ENCODE data around the gene TAF6. TPM values are rescaled to one million over a fixed set of nuclear protein-coding genes. Genes with fewer than 3 reads are reported as not detected.
A peak's percentile ranks its signal among the peaks of the same experiment; 100 is the strongest.

Gene TAF6
- total RNA-seq, 1 donor, result 22.4 TPM

DNA sequence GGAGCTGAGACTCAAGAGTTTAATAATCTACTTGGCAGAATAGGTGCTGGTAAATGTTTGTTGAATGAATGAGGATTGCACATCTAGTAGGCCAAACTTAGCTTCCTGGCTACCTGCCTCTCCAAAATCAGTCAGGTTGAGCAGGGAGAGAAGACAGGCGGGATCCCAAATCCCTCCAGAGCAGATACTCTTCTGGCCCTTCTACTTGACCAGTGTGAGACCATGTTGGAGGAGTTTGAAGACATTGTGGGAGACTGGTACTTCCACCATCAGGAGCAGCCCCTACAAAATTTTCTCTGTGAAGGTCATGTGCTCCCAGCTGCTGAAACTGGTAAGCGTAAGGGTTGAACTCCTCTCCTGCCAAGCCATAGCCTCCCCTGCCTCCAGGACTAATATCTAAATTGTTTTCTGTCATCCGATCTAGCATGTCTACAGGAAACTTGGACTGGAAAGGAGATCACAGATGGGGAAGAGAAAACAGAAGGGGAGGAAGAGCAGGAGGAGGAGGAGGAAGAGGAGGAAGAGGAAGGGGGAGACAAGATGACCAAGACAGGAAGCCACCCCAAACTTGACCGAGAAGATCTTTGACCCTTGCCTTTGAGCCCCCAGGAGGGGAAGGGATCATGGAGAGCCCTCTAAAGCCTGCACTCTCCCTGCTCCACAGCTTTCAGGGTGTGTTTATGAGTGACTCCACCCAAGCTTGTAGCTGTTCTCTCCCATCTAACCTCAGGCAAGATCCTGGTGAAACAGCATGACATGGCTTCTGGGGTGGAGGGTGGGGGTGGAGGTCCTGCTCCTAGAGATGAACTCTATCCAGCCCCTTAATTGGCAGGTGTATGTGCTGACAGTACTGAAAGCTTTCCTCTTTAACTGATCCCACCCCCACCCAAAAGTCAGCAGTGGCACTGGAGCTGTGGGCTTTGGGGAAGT lies 5.4 kb upstream of the TAF6 start:
- DNase-seq (ENCODE audit: low read depth in 2 of 3, low spot score in 2 of 3), result no peak

DNA sequence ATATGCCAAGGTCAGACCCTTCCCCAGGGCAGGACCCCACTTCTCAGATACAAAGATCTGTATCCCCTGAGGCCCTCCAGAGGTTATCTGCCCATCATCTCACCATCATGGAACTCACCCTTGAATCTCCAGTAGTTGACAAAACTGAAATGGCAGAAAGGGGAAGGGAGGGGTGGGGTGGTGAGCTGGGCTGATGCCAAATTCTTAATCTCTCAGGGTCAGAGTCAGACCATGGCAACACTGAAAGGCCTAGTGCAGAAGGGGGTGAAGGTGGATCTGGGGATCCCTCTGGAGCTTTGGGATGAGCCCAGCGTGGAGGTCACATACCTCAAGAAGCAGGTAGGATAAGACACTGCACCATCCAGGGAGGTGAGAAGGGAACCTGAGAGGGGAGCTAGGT lies 3.4 kb upstream of the TAF6 start:
- DNase-seq (ENCODE audit: low read depth in 2 of 3, low spot score in 2 of 3), result no peak

DNA sequence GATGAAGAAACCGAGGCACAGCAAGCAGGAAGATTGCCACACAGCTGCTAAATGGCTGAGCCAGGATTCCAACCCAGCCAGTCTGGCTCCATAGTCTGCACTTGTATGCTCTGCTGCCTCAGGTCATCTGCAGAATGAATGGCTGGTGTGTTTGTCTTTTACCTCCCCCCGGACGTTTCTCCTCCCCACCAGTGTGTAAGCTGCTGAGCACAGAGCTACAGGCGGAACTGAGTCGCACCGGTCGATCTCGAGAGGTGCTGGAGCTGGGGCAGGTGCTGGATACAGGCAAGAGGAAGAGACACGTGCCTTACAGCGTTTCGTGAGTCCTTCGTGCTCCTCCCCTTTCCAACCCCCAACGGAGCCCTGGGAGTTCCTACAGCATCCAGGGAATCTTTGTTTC lies 2.9 kb upstream of the TAF6 start:
- no peak for DNase-seq (ENCODE audit: low read depth in 2 of 3, low spot score in 2 of 3)

DNA sequence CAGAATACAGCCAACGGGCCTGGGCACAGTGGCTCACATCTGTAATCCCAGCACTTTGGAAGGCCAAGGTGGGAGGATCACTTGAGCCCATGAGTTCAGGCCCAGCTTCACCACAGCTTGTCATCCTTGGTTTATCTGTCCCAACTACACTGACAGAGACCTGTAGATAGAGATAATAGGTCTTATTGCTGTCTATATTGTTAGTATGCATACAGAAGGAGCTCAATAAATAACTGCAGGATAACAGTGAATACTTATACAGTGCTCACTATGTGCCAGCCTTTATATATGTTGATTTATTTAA lies 1.5 kb upstream of the TAF6 start:
- no peak for DNase-seq (ENCODE audit: low read depth in 2 of 3, low spot score in 2 of 3)

DNA sequence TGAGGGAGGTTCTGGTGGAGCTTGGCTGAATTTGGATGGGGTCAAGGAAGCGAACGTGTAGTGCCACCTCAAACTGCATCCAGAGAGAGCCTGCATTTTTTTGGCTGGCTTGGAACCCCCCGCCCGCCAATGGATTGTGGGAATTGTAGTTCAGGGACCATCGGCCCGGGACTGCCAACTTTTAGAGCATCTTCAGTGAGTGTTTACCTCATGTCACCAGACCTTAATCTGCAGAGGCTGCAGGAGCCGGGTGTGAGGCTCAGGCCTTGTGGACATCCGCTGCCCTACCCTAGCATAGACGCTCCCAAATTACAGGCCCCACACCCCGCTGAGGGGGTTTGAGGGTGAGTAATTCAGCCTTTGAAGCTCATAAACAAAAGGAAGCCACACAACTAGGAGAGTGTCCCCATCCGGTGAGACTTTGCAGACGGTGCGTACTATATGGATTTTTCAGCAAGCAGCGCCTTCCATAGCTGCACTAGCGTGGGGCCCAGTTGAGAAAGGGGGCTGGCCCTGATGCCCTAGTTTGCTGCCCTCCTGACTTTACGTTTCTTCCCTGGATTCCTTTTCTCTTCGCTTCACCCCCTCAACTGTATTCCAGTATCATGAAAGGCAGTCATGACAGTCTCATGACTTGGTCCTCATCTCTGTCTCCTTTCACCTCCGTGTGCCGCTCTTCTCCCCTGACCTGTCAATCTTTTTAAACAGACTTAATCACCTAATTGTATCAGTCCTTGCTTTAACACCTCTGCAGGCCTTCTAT lies 993 bp upstream of the TAF6 start:
- DNase-seq (ENCODE audit: low read depth in 2 of 3, low spot score in 2 of 3), result peak; percentile 48 to 69 (median 60)

DNA sequence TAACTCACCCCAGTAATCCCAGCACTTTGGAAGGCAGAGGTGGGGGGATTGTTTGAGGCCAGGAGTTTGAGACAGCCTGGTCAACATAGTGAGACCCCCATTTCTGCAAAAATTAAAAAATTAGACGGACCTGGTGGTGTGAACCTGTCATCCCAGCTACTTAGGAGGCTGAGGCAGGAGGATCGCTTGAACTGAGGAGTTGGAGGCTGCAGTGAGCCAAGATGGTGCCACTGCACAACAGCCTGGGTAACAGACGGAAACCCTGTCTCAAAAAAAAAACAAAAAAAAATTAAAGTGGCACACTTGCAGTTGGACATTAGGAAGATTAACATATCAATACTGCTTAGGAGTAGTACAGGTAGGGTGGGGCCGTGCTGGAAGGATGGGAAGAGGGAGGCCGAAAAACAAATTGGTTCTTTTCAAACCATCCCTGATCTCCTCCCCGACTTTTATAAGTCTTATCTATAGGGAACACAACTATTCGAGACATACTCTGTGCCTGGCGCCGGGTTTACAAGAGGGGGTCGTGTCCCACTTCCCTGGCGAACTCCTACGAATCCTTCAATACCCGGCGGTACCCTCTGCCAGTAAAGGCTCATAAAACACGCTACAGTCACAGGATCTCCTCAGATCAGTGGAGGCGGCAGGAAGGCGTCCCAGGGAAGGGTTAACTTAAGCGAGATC lies 628 bp downstream of the TAF6 start:
- DNase-seq (ENCODE audit: low read depth in 2 of 3, low spot score in 2 of 3), result no peak

DNA sequence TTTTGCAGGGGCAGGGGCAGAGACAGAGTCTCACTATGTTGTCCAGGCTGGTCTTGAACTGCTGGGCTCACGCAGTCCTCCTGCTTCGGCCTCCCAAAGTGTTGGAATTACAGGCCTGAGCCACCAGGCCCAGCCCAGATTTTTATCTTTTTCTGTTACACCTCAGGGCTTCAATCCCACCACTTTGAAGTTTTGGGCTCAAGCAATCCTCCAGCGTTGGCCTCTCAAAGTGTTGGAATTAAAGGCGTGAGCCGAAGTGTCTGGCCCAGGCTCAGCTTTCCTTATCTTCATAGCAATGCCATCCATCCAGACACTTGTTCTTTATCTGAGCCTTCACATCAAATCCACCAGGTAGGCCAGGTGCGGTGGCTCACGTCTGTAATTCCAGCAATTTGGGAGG lies 4.1 kb downstream of the TAF6 start:
- no peak for DNase-seq (ENCODE audit: low read depth in 2 of 3, low spot score in 2 of 3)

DNA sequence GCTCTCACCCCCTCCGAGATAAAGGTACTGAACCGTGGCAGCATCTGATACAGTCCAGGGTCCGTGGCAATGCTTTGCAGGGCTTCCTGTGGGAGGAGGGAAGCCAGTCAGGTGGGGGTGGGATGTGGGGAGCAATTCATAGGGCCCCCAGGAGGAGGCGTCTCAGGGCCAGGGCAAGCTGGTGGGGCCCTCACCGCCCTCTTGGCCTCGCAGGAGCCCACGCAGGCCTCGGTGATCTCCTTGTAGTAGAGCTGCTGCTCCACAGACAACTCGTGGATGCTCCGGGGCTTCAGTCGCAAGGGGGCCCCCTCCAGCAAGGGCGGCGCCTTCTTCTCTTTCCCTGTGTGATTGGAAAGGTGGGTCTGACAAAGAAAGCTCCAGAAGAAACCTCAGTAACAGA lies 7.2 kb downstream of the TAF6 start:
- no peak for DNase-seq (ENCODE audit: low read depth in 2 of 3, low spot score in 2 of 3)

DNA sequence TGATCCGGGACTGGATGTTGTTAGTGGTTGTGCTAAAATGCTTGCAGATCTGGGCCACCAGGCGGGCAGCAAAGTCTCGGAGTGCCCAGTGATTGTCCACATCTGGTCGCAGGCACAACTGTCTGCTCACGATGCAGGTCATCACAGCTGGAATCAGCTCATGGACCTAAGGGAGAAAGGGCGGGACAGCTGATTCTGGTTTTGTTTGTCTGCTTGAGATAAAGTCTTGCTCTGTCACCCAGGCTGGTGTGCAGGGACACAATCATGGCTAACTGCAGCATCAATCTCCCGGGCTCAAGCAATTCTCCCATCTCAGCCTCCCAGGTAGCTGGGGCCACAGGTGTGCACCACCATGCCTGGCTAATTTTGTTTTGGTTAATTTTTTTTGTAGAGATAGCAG lies 8.0 kb downstream of the TAF6 start:
- no peak for DNase-seq (ENCODE audit: low read depth in 2 of 3, low spot score in 2 of 3)

DNA sequence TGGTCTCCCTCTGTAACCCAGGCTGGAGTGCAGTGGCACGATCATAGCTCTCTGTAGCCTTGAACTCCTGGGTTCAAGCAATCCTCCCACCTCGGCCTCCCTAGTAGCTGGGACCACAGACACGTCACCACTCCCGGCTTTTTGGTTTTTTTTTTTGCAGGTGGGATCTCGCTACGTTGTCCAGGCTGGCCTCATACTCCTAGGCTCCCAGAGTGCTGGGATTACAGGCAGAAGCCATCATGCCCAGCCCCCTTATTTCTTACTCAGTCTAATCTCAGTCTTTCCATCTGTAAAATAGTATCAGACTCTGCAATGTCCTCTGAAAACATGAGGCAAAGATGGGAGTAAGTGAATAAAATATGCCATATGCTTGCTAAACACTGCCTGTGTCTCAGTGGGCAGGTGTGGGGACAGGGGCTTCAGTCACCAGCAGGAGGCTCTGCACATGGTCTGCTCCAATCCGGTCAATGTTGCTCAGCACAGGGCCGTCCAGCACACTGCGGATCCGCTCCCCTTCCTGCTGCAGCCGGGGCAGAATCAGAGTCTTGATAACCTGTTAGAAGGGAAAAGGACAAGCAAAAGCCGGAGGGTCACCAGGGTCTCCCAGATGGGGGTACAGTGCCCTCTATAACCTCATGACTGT lies 9.5 kb downstream of the TAF6 start:
- DNase-seq (ENCODE audit: low read depth in 2 of 3, low spot score in 2 of 3), result no peak

DNA sequence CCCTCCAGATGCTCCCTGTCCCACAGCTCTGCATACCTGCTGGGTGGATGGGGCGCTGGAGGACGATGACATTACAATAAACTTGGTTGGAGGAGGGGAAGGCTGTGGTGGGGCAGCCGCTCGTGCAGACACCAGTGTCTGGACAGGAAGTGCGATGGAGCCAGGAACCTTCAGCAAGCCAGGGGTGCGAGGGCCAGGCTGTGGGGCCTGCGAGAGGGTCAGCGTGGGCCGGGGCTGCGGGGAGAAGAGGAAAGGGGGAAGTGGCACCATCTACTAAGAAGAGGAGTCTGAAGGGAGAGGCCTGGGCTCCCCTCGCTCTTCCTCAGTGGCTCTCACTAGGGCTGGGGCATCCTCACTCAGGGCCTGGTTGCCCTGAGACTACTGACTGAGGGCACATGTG lies 11.3 kb downstream of the TAF6 start:
- no peak for DNase-seq (ENCODE audit: low read depth in 2 of 3, low spot score in 2 of 3)

DNA sequence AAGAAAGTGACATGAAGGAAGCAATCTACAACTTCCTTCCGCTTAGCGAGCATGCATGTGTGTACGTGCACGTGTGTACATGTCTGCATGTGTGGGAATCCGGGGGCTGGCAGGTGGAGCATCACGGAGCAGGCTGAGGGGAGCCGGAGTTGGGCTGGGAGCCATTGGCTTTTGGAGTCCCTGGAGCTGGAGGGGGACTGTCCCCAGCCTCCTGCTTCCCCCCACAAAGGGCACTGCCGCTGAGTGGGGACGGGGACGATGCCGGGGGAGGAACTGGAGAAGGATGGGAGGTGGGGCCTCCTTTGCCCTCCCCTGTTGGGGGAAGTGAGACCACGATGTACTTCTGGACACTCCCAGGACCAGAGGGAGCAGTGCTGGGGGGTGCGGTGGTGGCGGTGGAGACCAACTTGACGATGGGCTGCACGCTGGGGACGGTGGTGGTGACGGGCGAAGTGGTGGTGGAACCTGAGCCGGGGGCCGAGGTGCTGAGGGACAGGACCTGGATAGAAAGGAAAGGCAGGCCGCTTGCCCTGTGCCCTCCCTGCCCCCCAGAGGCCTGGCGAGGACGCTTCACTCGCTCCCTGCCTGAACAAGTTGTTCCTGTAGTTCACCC lies 11.9 kb downstream of the TAF6 start:
- no peak for DNase-seq (ENCODE audit: low read depth in 2 of 3, low spot score in 2 of 3)

DNA sequence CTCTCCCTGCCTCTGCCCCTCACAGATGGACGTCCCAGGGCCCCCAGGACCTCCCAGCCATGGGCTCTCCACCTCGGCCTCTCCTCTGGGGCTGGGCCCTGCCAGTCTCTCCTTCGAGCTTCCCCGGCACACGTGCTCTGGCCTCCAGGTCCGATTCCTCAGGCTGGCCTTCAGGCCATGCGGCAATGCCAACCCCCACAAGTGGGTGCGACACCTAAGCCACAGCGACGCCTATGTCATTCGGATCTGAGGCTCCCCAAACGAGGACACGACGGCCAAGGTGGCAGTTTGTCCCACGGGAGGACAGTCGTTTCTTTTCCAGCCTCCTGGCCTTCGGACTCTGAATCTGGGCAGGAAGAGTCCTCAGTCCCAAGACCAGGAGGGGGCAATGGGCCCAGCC lies 12.5 kb downstream of the TAF6 start:
- no peak for DNase-seq (ENCODE audit: low read depth in 2 of 3, low spot score in 2 of 3)

DNA sequence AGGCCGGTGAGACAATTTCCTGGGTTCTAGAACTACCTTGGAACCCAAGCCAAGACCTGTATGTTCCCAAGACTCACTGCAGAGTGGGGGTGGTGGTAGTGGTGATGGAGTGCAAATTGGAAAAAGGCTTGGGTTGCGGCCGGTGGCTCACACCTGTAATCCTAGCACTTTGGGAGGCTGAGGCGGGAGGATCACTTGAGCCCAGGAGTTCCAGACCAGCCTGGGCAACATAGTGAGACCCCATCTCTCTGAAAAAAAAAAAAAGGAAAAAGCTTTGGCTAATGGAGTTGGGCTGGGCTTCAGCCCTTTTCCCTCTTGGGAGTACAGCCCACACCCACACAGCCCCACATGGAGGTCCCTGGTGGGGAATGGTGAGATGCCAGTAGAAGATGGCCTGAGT lies 13.6 kb downstream of the TAF6 start:
- no peak for DNase-seq (ENCODE audit: low read depth in 2 of 3, low spot score in 2 of 3)

DNA sequence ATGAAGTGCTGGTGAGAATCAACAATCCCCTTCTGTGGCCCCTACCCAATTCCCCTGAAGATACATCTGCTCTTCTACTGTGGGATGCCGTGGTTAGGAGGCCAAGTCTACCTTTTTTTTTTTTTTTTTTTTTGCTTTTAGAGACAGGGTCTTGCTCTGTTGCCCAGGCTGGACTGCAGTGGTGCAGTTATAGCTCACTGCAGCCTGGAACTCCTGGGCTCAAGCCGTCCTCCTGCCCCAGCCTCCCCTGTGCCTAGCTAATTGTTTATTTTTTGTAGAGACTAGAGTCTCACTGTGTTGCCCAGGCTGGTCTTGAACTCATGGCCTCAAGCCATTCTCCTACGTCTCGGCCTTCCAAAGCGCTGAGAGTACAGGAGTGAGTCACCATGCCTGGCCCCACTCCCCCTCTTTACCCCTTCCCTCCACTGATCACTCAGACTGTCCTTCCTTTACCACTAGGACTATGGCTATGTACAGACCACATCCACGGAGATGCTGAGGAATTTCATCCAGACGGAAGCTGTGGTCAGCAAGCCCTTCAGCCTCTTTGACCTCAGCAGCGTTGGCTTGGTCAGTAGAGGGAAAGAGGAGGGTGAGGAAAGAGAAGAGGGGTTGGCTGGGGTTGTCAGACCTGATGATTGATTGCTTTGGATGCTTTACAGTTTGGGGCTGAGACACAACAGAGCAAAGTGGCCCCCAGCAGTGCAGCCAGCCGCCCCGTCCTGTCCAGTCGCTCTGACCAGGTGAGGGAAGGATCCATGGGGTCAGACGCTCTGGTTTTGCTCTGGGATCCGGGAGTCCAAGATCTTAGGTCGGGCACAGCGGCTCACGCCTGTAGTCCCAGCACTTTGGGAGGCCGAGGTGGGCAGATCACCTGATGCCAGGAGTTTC lies 16.0 kb downstream of the TAF6 start:
- no peak for DNase-seq (ENCODE audit: low read depth in 2 of 3, low spot score in 2 of 3)

DNA sequence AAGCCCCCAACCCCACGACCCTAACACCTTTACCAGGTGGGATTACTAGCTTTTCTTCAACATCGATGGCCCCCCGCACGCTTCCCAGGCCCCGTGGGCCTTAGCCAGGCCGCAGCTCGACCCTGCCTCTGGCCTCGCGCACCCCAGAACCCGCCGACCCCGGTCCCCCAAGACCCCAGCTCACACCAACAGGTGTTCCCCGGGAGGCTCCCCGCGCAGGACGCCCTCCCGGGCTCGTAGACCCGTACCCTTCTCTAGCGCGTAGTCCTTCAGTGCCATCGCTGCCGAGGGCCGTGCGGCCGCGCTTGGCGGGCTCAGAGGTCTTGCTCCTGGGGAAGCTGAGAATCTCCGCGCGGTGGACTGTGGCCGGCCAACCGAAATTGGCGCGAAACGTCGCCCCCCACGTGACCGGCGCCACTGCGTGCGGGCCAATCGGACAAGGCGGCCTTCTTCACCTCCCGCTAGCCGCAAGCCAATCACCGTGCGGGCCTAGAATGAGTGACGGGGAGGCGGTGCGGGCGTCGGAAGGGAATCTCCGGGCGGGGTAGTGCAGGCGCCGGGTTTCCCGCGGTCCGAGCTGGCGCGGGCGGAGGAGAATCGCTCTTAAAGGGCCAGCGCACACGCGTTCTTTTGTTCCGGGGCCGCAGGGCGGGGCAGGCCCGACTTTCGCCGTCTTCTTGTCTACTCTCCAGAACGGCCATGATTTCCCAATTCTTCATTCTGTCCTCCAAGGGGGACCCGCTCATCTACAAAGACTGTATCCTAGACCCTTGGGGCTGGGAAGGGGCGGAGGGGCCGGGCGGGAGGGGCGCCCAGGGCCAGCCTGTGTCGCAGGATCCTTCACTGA lies 17.9 kb downstream of the TAF6 start, which contains the start of the genes AP4M1 and MCM7:
Gene AP4M1, plus strand, starts transcription at position 628 of the 847 bp plus-strand sequence. Its CDS starts 72 bp downstream, at position 700.
Gene MCM7, minus strand, starts transcription at position 382 of the 847 bp plus-strand sequence. Its CDS starts 103 bp downstream, at position 279.
- DNase-seq (ENCODE audit: low read depth in 2 of 3, low spot score in 2 of 3), result peak; percentile 84 to 98 (median 97)

DNA sequence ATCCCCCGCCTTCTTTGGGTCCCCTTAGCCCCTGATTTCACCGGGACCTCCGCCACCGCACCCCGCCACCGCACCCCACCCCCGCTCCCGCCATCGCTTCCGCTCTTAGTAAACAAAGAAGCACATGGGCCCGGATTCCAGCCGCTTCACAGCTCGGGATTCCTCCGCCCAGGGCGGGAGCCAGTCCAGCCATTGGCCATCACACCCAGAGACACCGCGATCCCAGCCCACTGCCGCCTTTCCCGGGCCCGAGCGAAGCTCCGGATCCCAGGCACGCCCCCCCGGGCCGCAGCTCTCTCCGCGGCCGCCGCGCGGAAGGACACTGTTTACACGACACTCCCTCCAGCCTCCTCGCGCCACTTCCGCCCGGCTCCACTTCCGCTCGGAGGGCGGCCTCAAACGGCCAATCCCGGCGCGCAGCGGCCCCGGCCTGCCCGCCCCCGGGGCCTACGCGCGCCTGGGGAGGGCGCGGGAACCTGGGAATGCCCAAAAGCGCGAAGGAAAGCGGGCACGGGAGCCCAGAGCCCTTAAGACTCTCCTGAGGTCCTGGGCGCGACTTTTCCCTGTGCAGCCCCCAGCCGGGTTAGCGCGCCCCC lies 18.6 kb downstream of the TAF6 start:
- peak; percentile 87 to 95 (median 93) for DNase-seq (ENCODE audit: low read depth in 2 of 3, low spot score in 2 of 3)

DNA sequence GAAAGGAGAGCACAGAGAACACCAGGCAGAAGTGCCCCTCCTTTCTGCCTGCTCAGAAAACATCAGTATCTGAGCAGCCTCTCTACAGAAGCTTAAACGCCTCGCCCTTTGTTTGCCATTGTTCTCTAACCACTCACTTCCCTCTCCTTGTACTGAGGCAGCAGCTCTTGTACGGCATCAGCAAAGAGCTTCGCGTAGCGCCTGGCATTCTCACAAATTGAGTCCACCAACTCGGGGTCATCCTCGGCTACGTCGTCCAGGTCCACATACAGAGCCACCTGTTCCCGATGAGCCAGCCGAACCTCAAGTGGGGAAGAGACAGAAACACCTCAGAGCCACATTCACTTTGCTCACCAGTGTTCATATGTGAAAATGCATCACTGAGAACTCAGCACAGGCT lies 19.7 kb downstream of the TAF6 start:
- DNase-seq (ENCODE audit: low read depth in 2 of 3, low spot score in 2 of 3), result no peak

All from hematopoietic multipotent progenitor cell (in vitro differentiated cells).